Astrocyte of the hippocampus (primary cell): ENCODE data around the gene INHBC.
"Not testable (repeated sequence)": the region's sequence is repeated elsewhere in the genome, so short reads cannot be mapped to it uniquely, and the experiment has no call there.

Experiments used
- DNase-seq: peaks from one replicate; pipeline ENCODE4 v3.0.0; 2011; ENCODE audit warnings: low read depth, low spot score

Gene INHBC

GRCh38 chr12:57428965-57429364 is 5.6 kb upstream of the INHBC start:
- DNase-seq, result no peak

GRCh38 chr12:57429473-57430111 is 5.0 kb upstream of the INHBC start:
- no peak for DNase-seq

GRCh38 chr12:57430112-57430930 is 4.3 kb upstream of the INHBC start:
- DNase-seq, result peak; percentile 45

- peak; percentile 97 for DNase-seq
Observed at GRCh38 chr12:57430931-57431566, 3.5 kb upstream of the INHBC start, which contains the start of gene R3HDM2. R3HDM2 (minus strand) TSS chr12:57431043; CDS start chr12:57310428, 120,615 bp downstream.

GRCh38 chr12:57431654-57432188 is 2.9 kb upstream of the INHBC start:
- no peak for DNase-seq

GRCh38 chr12:57433370-57433769 is 1.2 kb upstream of the INHBC start:
- no peak for DNase-seq

GRCh38 chr12:57435293-57435692 is 709 bp downstream of the INHBC start:
- DNase-seq, result no peak

- DNase-seq, result no peak
Observed at GRCh38 chr12:57438400-57438799, 3.8 kb downstream of the INHBC start.

GRCh38 chr12:57439762-57440266 is 5.2 kb downstream of the INHBC start:
- no peak for DNase-seq

GRCh38 chr12:57441393-57441792 is 6.8 kb downstream of the INHBC start:
- DNase-seq, result not testable (repeated sequence)

- no peak for DNase-seq
Observed at GRCh38 chr12:57441846-57442427, 7.4 kb downstream of the INHBC start.

GRCh38 chr12:57444337-57444736 is 9.8 kb downstream of the INHBC start:
- DNase-seq, result not testable (repeated sequence)

GRCh38 chr12:57444744-57445143 is 10.2 kb downstream of the INHBC start:
- DNase-seq, result no peak

GRCh38 chr12:57446292-57446960 is 11.8 kb downstream of the INHBC start:
- DNase-seq, result no peak

- no peak for DNase-seq
Observed at GRCh38 chr12:57448669-57449068, 14.1 kb downstream of the INHBC start.

GRCh38 chr12:57449375-57449774 is 14.8 kb downstream of the INHBC start:
- DNase-seq, result no peak

GRCh38 chr12:57450057-57450456 is 15.5 kb downstream of the INHBC start:
- no peak for DNase-seq

- DNase-seq, result no peak
Observed at GRCh38 chr12:57451233-57451778, 16.7 kb downstream of the INHBC start.

GRCh38 chr12:57452181-57452936 is 17.8 kb downstream of the INHBC start:
- DNase-seq, result peak; percentile 69

- DNase-seq, result peak; percentile 88
Observed at GRCh38 chr12:57452937-57453509, 18.4 kb downstream of the INHBC start.
